Gastroesophageal sphincter (tissue), 3 donors: ENCODE results near the gene SHOC2.

Source experiments
- CTCF ChIP-seq, 4 experiments: fragments of 200-600 bp in 2 of 4; fragments of 450-650 bp in 2 of 4; sonication (generic) in 1 of 4; IDR thresholded peaks; one replicate each; pipeline ENCODE4 v1.5.1; 2017 to 2019; ENCODE audit warnings: antibody characterized with exemption in 4 of 4, mild to moderate bottlenecking in 2 of 4, moderate library complexity in 2 of 4
- POLR2A ChIP-seq, 2 donors: fragments of 450-650 bp; IDR thresholded peaks; one replicate each; pipeline ENCODE4 v1.6.1; 2017; ENCODE audit warnings: antibody characterized with exemption in 2 of 2, mild to moderate bottlenecking in 2 of 2, moderate library complexity in 1 of 2

GRCh38 chr10:111037858-111038257 lies 118.5 kb downstream of the SHOC2 start:
- TF ChIP-seq CTCF (IDR thresholded peaks at IDR 0.05) (no peak), POLR2A (IDR thresholded peaks at IDR 0.05) (no peak)
